Hypothalamus (tissue), 51 donors: ENCODE data around the gene ALDH3B2.
"Not testable (repeated sequence)": the region's sequence is repeated elsewhere in the genome, so short reads cannot be mapped to it uniquely, and the experiment has no call there.

Source experiments
- DNase-seq, 51 donors: peaks; one replicate each; lab custom pipeline; 2025; lab: John Stamatoyannopoulos, UW

Gene ALDH3B2

GRCh38 chr11:67687986-67688385 is 13.6 kb upstream of the ALDH3B2 start:
- DNase-seq = no peak

- not testable (repeated sequence) for DNase-seq
Observed at GRCh38 chr11:67685641-67686332, 11.4 kb upstream of the ALDH3B2 start.

- not testable (repeated sequence) for DNase-seq
Observed at GRCh38 chr11:67682126-67683034, 8.0 kb upstream of the ALDH3B2 start.

- no peak for DNase-seq
Observed at GRCh38 chr11:67680696-67681470, 6.5 kb upstream of the ALDH3B2 start.

GRCh38 chr11:67675058-67675747 is 780 bp upstream of the ALDH3B2 start:
- no peak for DNase-seq

GRCh38 chr11:67673902-67674301 is 521 bp downstream of the ALDH3B2 start:
- no peak for DNase-seq

GRCh38 chr11:67673358-67673757 is 1.1 kb downstream of the ALDH3B2 start:
- DNase-seq = no peak

GRCh38 chr11:67671211-67671520 is 3.3 kb downstream of the ALDH3B2 start:
- no peak for DNase-seq

GRCh38 chr11:67670316-67671210 is 3.9 kb downstream of the ALDH3B2 start:
- no peak for DNase-seq

GRCh38 chr11:67668192-67668551 is 6.3 kb downstream of the ALDH3B2 start:
- DNase-seq = no peak

GRCh38 chr11:67667490-67668191 is 6.8 kb downstream of the ALDH3B2 start:
- no peak for DNase-seq

- DNase-seq = no peak
Observed at GRCh38 chr11:67666676-67667489, 7.5 kb downstream of the ALDH3B2 start.

GRCh38 chr11:67666303-67666645 is 8.1 kb downstream of the ALDH3B2 start:
- no peak for DNase-seq

GRCh38 chr11:67665541-67666302 is 8.7 kb downstream of the ALDH3B2 start:
- no peak for DNase-seq

- no peak for DNase-seq
Observed at GRCh38 chr11:67664696-67665540, 9.5 kb downstream of the ALDH3B2 start.

- no peak for DNase-seq
Observed at GRCh38 chr11:67664213-67664585, 10.2 kb downstream of the ALDH3B2 start.
